ENCODE measurements around the gene TAF11. TPM values are rescaled to one million over a fixed set of nuclear protein-coding genes. Genes with fewer than 3 reads are reported as not detected.

Gene TAF11
- total RNA-seq, 4 donors from 2014 or later = 6.4 to 35.1 (median 19.9) TPM

- Histone ChIP-seq H3K4me1 (no peaks in the 10 kb centered on the region), H3K9me3 (no peaks in the 10 kb centered on the region), H3K27ac (peak overlapping the region in 1 of 4 donors; percentile 15), H3K4me3 (no peak overlapping the region), H3K27me3 (no peaks in the 10 kb centered on the region), H3K36me3 (peaks cover 0 to 42% (median under 1%) of the 10 kb centered on the region in 4 donors)
- no peak for DNase-seq
- 91% methylated on average over 4 of the region's 4 CpGs; no CpG with 5 or more reads in 1 of the 2 donors for WGBS, 2 donors (ENCODE audit: low coverage in 1 of 2)
- TF ChIP-seq CTCF (IDR thresholded peaks at IDR 0.05) = no peak
- TF ChIP-seq EP300 (IDR thresholded peaks at IDR 0.05; ENCODE audit: low read depth) = no peak
- TF ChIP-seq POLR2A (IDR thresholded peaks at IDR 0.05) = no peak
- TF ChIP-seq POLR2AphosphoS5 (IDR thresholded peaks at IDR 0.05) = no peak
- in situ Hi-C loops (cut with MboI; ENCODE audit: low pct_ligation_motif_present in 1 of 4, low pct_unique_long_range_greater_than_20kb in 1 of 4, low sequenced_read_pairs in 3 of 4) (no loop called here), intact Hi-C loops (cut with DNase I; ENCODE audit: low total_unique reads) (no loop called here)
Measured at GRCh38 chr6:34864007-34864406, 23.8 kb downstream of the TAF11 start.

- in situ Hi-C loops (cut with MboI; ENCODE audit: low pct_ligation_motif_present in 1 of 4, low pct_unique_long_range_greater_than_20kb in 1 of 4, low sequenced_read_pairs in 3 of 4) = no loop called here
- Histone ChIP-seq H3K27me3 (no peaks in the 10 kb centered on the region), H3K4me3 (no peak overlapping the region), H3K27ac (no peak overlapping the region), H3K36me3 (peaks cover 0 to 55% (median 15%) of the 10 kb centered on the region in 4 donors), H3K9me3 (no peaks in the 10 kb centered on the region), H3K4me1 (no peaks in the 10 kb centered on the region)
- no peak for TF ChIP-seq EP300 (IDR thresholded peaks at IDR 0.05; ENCODE audit: low read depth)
- TF ChIP-seq POLR2AphosphoS5 (IDR thresholded peaks at IDR 0.05) = no peak
- no peak for DNase-seq
- 83 to 91% methylated on average over 1 of the region's 1 CpG for WGBS, 2 donors (ENCODE audit: low coverage in 1 of 2)
- intact Hi-C loops (cut with DNase I; ENCODE audit: low total_unique reads) = no loop called here
Measured at GRCh38 chr6:34860776-34861175, 27.1 kb downstream of the TAF11 start.

- TF ChIP-seq POLR2AphosphoS5 (IDR thresholded peaks at IDR 0.05) (no peak), POLR2A (IDR thresholded peaks at IDR 0.05) (no peak), EP300 (IDR thresholded peaks at IDR 0.05; ENCODE audit: low read depth) (no peak), CTCF (IDR thresholded peaks at IDR 0.05) (no peak)
- no peak overlapping the region for H3K4me3 ChIP-seq
- H3K27me3 ChIP-seq = no peaks in the 10 kb centered on the region
- no peaks in the 10 kb centered on the region for H3K9me3 ChIP-seq
- H3K4me1 ChIP-seq = no peaks in the 10 kb centered on the region
- in situ Hi-C loops (cut with MboI; ENCODE audit: low pct_ligation_motif_present in 1 of 4, low pct_unique_long_range_greater_than_20kb in 1 of 4, low sequenced_read_pairs in 3 of 4) (no loop called here), intact Hi-C loops (cut with DNase I; ENCODE audit: low total_unique reads) (no loop called here)
- H3K36me3 ChIP-seq = peaks cover 0 to 56% (median 17%) of the 10 kb centered on the region in 4 donors
- no peak for DNase-seq
- 90 to 91% methylated on average over 4 of the region's 4 CpGs for WGBS, 2 donors (ENCODE audit: low coverage in 1 of 2)
- no peak overlapping the region for H3K27ac ChIP-seq
Measured at GRCh38 chr6:34859951-34860350, 27.9 kb downstream of the TAF11 start.

GRCh38 chr6:34858681-34859080, 29.2 kb downstream of the TAF11 start:
- intact Hi-C loops (cut with DNase I; ENCODE audit: low total_unique reads) = no loop called here
- Histone ChIP-seq H3K4me1 (no peaks in the 10 kb centered on the region), H3K9me3 (no peaks in the 10 kb centered on the region), H3K27me3 (no peaks in the 10 kb centered on the region), H3K4me3 (no peak overlapping the region), H3K36me3 (peaks cover 0 to 52% (median 17%) of the 10 kb centered on the region in 4 donors), H3K27ac (no peak overlapping the region)
- no peak for TF ChIP-seq POLR2AphosphoS5 (IDR thresholded peaks at IDR 0.05)
- no peak for TF ChIP-seq POLR2A (IDR thresholded peaks at IDR 0.05)
- no peak for TF ChIP-seq EP300 (IDR thresholded peaks at IDR 0.05; ENCODE audit: low read depth)
- TF ChIP-seq CTCF (IDR thresholded peaks at IDR 0.05) = no peak
- DNase-seq = no peak
- in situ Hi-C loops (cut with MboI; ENCODE audit: low pct_ligation_motif_present in 1 of 4, low pct_unique_long_range_greater_than_20kb in 1 of 4, low sequenced_read_pairs in 3 of 4) = no loop called here
- 93% methylated on average over 7 of the region's 7 CpGs; no CpG with 5 or more reads in 1 of the 2 donors for WGBS, 2 donors (ENCODE audit: low coverage in 1 of 2)

- no peak overlapping the region for H3K4me3 ChIP-seq
- no peaks in the 10 kb centered on the region for H3K4me1 ChIP-seq
- H3K36me3 ChIP-seq = peaks cover 0 to 53% (median 19%) of the 10 kb centered on the region in 4 donors
- H3K9me3 ChIP-seq = no peaks in the 10 kb centered on the region
- intact Hi-C loops (cut with DNase I; ENCODE audit: low total_unique reads) = no loop called here
- 88 to 100% methylated on average over 1 to 7 of the region's 7 CpGs for WGBS, 2 donors (ENCODE audit: low coverage in 1 of 2)
- in situ Hi-C loops (cut with MboI; ENCODE audit: low pct_ligation_motif_present in 1 of 4, low pct_unique_long_range_greater_than_20kb in 1 of 4, low sequenced_read_pairs in 3 of 4) = no loop called here
- H3K27me3 ChIP-seq = no peaks in the 10 kb centered on the region
- no peak overlapping the region for H3K27ac ChIP-seq
- no peak for TF ChIP-seq POLR2AphosphoS5 (IDR thresholded peaks at IDR 0.05)
- DNase-seq = no peak
Measured at GRCh38 chr6:34855463-34855862, 32.4 kb downstream of the TAF11 start.

All from transverse colon (tissue), 4 donors.